Nephron progenitor cell (in vitro differentiated cells): ENCODE results near the gene ATP10A.

ENCODE experiments used
- DNase-seq: peaks from one replicate; pipeline ENCODE4 v3.0.0; 2021
- H3K27ac Mint-ChIP-seq: 2 replicates; pipeline ENCODE4 v1.8.0; 2021; ENCODE audit warnings: mild to moderate bottlenecking, moderate library complexity, mixed read lengths
- H3K27me3 Mint-ChIP-seq: 2 replicates; pipeline ENCODE4 v1.8.0; 2021; ENCODE audit warnings: mild to moderate bottlenecking, low read depth, mixed read lengths; ENCODE audit not compliant: poor library complexity
- H3K36me3 Mint-ChIP-seq: 2 replicates; pipeline ENCODE4 v1.8.0; 2021; ENCODE audit warnings: low read depth, mixed read lengths
- H3K4me1 Mint-ChIP-seq: 2 replicates; pipeline ENCODE4 v1.8.0; 2021; ENCODE audit warnings: mixed read lengths
- H3K4me3 Mint-ChIP-seq: 2 replicates; pipeline ENCODE4 v1.8.0; 2021; ENCODE audit warnings: mild to moderate bottlenecking, moderate library complexity, mixed read lengths
- H3K9me3 Mint-ChIP-seq: 2 replicates; pipeline ENCODE4 v1.8.0; 2021; ENCODE audit warnings: mild to moderate bottlenecking, moderate library complexity, mixed read lengths
- TF ChIP-seq, protein P1 (sequence below): fragments of 200-600 bp; sonication (generic); IDR thresholded peaks from 2 replicates; pipeline ENCODE4 v1.5.0; 2021; ENCODE audit warnings: antibody characterized with exemption

Gene ATP10A

DNA sequence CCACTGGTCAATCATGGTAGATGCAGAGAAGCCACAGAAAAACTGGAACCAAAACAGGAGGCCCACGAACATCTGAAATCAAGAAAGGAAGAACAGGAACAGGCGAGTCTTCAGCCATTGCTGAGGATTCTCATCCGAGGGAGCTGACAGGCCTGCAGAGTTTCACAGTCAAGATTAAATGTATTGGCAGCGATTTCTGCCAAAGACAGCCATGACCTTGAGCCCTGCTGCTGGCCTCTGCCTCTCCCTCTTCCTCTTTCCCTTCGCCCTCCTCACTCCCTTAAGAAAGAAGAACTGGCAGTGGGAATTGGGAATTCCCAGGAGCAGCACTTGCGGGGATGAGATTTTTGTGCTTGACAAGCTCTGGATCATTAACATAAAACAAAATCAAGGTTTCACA lies 179.7 kb downstream of the ATP10A start:
- TF ChIP-seq, protein P1, sequence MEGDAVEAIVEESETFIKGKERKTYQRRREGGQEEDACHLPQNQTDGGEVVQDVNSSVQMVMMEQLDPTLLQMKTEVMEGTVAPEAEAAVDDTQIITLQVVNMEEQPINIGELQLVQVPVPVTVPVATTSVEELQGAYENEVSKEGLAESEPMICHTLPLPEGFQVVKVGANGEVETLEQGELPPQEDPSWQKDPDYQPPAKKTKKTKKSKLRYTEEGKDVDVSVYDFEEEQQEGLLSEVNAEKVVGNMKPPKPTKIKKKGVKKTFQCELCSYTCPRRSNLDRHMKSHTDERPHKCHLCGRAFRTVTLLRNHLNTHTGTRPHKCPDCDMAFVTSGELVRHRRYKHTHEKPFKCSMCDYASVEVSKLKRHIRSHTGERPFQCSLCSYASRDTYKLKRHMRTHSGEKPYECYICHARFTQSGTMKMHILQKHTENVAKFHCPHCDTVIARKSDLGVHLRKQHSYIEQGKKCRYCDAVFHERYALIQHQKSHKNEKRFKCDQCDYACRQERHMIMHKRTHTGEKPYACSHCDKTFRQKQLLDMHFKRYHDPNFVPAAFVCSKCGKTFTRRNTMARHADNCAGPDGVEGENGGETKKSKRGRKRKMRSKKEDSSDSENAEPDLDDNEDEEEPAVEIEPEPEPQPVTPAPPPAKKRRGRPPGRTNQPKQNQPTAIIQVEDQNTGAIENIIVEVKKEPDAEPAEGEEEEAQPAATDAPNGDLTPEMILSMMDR = no peak
- Mint-ChIP-seq H3K36me3 (no peaks in the 10 kb centered on the region), H3K9me3 (peaks cover 5% of the 10 kb centered on the region), H3K4me1 (peaks cover 20% of the 10 kb centered on the region), H3K4me3 (no peak overlapping the region), H3K27me3 (peaks cover 16% of the 10 kb centered on the region), H3K27ac (peak overlapping the region; percentile 36)
- no peak for DNase-seq

DNA sequence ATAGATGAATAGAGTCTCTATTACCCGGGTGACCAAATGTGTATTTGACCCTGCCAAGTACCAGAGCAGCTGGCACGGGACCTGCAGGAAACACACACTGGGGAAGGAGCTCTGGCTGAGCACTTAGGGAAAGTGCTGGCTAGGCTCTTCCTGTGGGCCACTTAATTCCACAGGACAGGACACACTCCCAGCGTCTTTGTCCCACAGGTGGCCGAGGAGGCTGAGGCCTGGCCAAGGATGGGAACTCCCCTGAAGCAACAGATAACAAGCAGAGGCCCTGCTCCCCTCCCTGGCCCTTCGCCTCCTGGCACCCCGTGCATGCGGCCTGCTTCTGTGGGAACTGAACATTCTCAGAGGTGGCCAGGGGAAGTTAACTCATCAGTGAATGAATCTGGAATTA lies 180.8 kb downstream of the ATP10A start:
- TF ChIP-seq, protein P1 = no peak
- no peaks in the 10 kb centered on the region for H3K36me3 Mint-ChIP-seq
- DNase-seq = no peak

DNA sequence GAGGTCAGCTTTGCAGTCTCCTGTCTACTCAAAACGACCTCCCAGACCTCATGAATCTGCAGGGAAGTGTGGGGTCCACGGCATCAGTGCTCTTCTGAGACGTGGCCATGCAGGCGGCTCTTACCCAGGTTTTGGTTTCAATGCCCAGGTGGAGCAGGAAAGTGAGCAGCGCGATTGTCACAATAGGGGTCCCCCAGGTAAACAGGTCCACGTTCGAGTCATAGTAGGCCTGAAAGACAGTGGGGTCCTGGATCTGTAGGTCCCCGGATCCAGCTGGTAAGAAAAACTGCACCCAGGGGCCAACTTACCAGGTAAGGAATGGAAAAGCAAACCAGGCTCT lies 182.5 kb downstream of the ATP10A start:
- Mint-ChIP-seq H3K9me3 (peaks cover 5% of the 10 kb centered on the region), H3K36me3 (no peaks in the 10 kb centered on the region), H3K27ac (no peak overlapping the region), H3K27me3 (peaks cover 19% of the 10 kb centered on the region), H3K4me3 (no peak overlapping the region), H3K4me1 (peaks cover 29% of the 10 kb centered on the region)
- no peak for DNase-seq
- TF ChIP-seq, protein P1 = no peak

More for the DNA sequence above, 180.8 kb downstream of the ATP10A start:
- Mint-ChIP-seq H3K27ac (no peak overlapping the region), H3K27me3 (peaks cover 19% of the 10 kb centered on the region), H3K4me3 (no peak overlapping the region), H3K4me1 (peaks cover 29% of the 10 kb centered on the region), H3K9me3 (peaks cover 5% of the 10 kb centered on the region)

DNA sequence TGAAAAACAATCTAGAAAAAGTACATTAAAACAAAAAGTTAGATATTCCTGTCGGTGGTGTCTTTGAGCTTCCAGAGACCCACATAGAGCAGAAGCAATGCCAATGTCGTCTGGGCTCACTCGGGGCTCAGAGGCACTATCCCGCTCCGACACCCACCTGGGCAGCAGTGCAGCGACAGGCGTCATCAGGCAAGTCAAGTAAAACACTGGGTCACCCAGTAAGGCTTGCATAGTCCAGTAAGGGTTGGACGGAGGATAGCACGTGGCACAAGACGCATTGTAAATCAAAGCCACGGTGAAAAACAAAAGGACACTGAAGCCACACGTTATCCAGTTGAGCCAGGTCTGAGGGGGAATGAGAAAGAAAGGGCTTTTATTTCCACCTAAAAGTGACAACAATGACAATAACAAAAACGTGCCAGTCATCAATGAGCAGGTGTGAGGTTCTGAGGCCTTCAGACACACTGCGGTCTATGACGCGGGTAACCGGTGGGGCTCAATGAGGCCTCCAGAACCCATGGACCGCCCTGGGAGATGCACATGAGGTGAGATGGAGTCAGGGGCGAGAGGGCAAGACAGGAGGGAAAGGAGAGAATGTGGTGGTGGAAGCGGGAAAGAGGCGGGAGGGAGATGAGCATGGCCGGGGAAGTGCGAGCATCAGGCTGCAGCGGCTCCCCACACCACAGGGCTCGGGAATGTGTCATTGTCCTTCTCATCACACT lies 183.0 kb downstream of the ATP10A start:
- Mint-ChIP-seq H3K36me3 (no peaks in the 10 kb centered on the region), H3K27ac (no peak overlapping the region)

DNA sequence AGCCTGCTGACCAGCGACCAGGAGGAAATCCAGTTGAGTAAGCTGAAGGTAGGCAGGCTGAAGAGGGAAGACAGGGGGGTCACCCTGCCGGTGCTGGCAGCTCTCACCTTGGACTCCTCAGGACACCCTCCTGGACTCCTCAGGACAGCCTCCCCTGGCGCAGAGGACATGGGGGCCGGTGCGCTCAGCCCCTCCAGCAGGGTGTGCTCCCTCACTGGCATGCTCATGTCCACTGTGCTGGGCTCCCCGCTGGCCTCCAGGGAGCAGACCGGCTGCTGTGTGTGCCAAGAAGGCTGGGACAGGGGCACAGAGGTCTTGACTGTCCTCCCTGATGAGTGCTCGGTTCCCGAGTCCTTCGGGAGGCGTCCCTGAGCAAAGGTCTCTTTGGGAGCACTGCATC lies 183.6 kb downstream of the ATP10A start:
- H3K27me3 Mint-ChIP-seq = peaks cover 22% of the 10 kb centered on the region
- TF ChIP-seq, protein P1 = no peak
- no peaks in the 10 kb centered on the region for H3K36me3 Mint-ChIP-seq
- no peak overlapping the region for H3K4me3 Mint-ChIP-seq
- DNase-seq = no peak
- no peak overlapping the region for H3K27ac Mint-ChIP-seq
- H3K4me1 Mint-ChIP-seq = peaks cover 32% of the 10 kb centered on the region
- H3K9me3 Mint-ChIP-seq = peaks cover 5% of the 10 kb centered on the region

More for the DNA sequence above, 183.0 kb downstream of the ATP10A start:
- no peak for DNase-seq
- Mint-ChIP-seq H3K27me3 (peaks cover 19% of the 10 kb centered on the region), H3K4me1 (peaks cover 29% of the 10 kb centered on the region), H3K4me3 (no peak overlapping the region), H3K9me3 (peaks cover 5% of the 10 kb centered on the region)
- TF ChIP-seq, protein P1 = no peak

DNA sequence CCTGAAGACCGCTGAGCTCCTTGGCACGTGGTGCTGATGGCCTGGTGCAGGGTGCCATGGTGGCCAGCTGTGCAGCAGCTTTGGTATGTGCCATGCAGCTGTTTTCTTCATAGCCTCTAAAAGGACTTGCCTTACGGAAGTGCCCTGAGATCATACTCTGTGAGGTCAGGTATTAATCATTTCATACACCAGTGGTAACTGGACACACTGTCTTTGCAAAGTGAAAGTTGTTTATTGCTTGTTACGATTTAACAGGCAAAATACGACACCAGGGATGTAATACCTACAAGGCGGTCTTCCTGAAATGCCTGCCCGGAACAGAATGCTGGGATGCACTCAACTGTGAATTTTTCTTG lies 184.6 kb downstream of the ATP10A start:
- no peaks in the 10 kb centered on the region for H3K9me3 Mint-ChIP-seq
- H3K36me3 Mint-ChIP-seq = no peaks in the 10 kb centered on the region
- H3K4me1 Mint-ChIP-seq = peaks cover 35% of the 10 kb centered on the region
- no peak for DNase-seq
- TF ChIP-seq, protein P1 = no peak
- H3K4me3 Mint-ChIP-seq = no peak overlapping the region
- no peak overlapping the region for H3K27ac Mint-ChIP-seq
- peaks cover 18% of the 10 kb centered on the region for H3K27me3 Mint-ChIP-seq
